Measurements from ENCODE around the gene TMC1. TPM values are rescaled to one million over a fixed set of nuclear protein-coding genes. Genes with fewer than 3 reads are reported as not detected.

Gene TMC1
- total RNA-seq, 1 donor from 2014 or later = not detected

DNA sequence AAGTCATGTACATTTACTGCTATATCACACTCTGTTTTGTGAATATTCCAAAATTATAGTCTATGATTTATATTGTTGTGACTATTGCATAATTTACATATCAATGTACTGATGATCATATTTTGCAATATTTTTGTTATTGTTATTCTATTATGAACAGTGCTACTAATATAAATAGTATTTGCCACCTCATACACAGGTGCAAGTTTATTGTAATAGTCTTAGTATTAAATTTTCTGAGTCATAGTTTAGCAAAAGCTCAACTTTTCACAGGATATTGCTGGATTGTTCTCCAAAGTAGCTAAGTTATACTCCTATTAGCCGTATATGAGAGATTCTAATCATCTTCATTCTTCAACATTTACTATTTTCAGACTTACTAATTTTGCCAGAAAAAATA is 124.7 kb downstream of the TMC1 start:
- no peak overlapping the region for H3K27ac Mint-ChIP-seq (ENCODE audit: unreplicated experiment)
- no peaks in the 10 kb centered on the region for H3K4me1 Mint-ChIP-seq (ENCODE audit: low read depth)
- H3K4me3 Mint-ChIP-seq (ENCODE audit: unreplicated experiment) = no peak overlapping the region
- no peaks in the 10 kb centered on the region for H3K36me3 Mint-ChIP-seq (ENCODE audit: low read depth)
- H3K9me3 Mint-ChIP-seq (ENCODE audit: low read depth) = no peaks in the 10 kb centered on the region
- DNase-seq (ENCODE audit: low spot score) = no peak
- TF ChIP-seq, protein P1, sequence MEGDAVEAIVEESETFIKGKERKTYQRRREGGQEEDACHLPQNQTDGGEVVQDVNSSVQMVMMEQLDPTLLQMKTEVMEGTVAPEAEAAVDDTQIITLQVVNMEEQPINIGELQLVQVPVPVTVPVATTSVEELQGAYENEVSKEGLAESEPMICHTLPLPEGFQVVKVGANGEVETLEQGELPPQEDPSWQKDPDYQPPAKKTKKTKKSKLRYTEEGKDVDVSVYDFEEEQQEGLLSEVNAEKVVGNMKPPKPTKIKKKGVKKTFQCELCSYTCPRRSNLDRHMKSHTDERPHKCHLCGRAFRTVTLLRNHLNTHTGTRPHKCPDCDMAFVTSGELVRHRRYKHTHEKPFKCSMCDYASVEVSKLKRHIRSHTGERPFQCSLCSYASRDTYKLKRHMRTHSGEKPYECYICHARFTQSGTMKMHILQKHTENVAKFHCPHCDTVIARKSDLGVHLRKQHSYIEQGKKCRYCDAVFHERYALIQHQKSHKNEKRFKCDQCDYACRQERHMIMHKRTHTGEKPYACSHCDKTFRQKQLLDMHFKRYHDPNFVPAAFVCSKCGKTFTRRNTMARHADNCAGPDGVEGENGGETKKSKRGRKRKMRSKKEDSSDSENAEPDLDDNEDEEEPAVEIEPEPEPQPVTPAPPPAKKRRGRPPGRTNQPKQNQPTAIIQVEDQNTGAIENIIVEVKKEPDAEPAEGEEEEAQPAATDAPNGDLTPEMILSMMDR (IDR thresholded peaks at IDR 0.05) = no peak
- H3K27me3 Mint-ChIP-seq (ENCODE audit: low read depth) = peaks cover 33% of the 10 kb centered on the region

DNA sequence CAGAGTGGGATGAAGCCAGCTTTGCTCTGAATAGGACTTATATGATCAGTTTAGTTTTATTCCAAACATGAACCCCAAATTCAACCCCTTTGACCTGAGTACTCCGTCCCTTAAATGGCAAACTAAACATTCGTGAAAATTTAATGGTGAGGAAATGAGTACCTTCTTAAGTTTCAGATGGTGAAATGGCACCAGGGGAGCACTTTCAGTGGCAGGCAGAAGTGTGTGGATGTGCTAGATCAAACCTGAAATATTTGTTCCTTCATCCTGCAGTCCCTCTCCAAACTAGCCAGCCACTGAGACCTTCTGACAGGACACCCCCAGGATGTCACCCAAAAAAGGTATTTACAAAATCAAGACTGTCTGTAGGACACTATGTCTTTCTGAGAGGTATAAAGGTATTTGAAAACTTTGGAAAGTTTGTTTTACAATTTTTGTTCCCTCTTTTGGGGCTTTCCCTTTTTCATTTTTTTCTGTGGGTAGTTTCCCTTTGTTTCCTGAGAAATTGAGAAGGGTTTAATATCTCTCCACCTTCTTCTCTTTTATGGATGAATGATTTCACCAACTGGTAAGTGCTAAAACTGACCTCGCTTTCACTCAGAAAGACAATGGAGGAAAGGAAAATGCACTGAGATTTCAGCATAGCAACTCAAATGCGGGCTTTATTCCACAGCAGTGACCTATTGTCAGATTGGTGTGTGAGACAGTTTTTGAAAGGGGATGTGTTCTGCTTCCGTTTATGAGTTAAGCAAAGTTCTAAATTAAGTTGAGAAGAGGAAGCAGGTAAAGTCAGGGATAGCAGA is 127.1 kb downstream of the TMC1 start:
- Mint-ChIP-seq H3K27ac (ENCODE audit: unreplicated experiment) (no peak overlapping the region), H3K27me3 (ENCODE audit: low read depth) (peaks cover 41% of the 10 kb centered on the region), H3K4me1 (ENCODE audit: low read depth) (no peaks in the 10 kb centered on the region), H3K4me3 (ENCODE audit: unreplicated experiment) (no peak overlapping the region), H3K9me3 (ENCODE audit: low read depth) (no peaks in the 10 kb centered on the region), H3K36me3 (ENCODE audit: low read depth) (no peaks in the 10 kb centered on the region)
- no peak for DNase-seq (ENCODE audit: low spot score)
- TF ChIP-seq, protein P1 (IDR thresholded peaks at IDR 0.05) = no peak

DNA sequence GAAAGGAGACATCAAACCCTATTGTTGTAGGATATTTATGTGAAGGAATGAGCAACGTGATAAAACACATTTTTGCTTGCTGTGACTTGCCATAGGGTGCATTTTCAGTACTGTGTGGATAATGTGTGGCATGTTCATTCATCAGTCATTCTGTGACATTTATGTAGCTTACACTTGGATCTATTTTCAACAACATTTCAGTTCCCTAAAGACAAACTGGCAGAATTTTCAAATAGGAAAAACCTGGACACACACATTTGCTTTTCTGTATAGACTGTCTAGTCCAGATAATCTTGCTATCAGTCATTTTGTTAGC is 127.7 kb downstream of the TMC1 start:
- H3K4me3 Mint-ChIP-seq (ENCODE audit: unreplicated experiment) = no peak overlapping the region
- no peaks in the 10 kb centered on the region for H3K4me1 Mint-ChIP-seq (ENCODE audit: low read depth)
- H3K9me3 Mint-ChIP-seq (ENCODE audit: low read depth) = no peaks in the 10 kb centered on the region
- no peak for DNase-seq (ENCODE audit: low spot score)
- H3K27ac Mint-ChIP-seq (ENCODE audit: unreplicated experiment) = no peak overlapping the region
- peaks cover 38% of the 10 kb centered on the region for H3K27me3 Mint-ChIP-seq (ENCODE audit: low read depth)
- no peaks in the 10 kb centered on the region for H3K36me3 Mint-ChIP-seq (ENCODE audit: low read depth)
- TF ChIP-seq, protein P1 (IDR thresholded peaks at IDR 0.05) = no peak

DNA sequence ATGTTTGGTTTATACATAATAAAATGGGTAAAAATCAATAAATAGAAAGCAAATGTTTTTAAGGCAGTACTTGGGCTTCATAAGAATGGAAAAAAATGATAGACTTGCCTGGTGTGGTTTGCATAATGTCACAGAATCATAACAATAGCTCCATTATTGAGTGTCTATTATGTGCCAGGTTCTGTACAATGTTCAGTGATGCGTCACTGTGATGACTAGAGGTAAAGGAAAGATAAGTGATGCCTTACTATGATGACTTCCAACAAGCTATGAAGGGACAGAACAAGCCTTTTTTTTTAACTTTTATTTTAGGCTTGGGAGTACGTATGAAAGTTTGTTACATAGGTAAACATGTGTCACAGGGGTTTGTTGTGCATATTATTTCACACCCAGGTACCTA is 128.8 kb downstream of the TMC1 start:
- Mint-ChIP-seq H3K36me3 (ENCODE audit: low read depth) (no peaks in the 10 kb centered on the region), H3K9me3 (ENCODE audit: low read depth) (no peaks in the 10 kb centered on the region), H3K27ac (ENCODE audit: unreplicated experiment) (no peak overlapping the region), H3K27me3 (ENCODE audit: low read depth) (peaks cover 38% of the 10 kb centered on the region), H3K4me3 (ENCODE audit: unreplicated experiment) (no peak overlapping the region), H3K4me1 (ENCODE audit: low read depth) (no peaks in the 10 kb centered on the region)
- TF ChIP-seq, protein P1 (IDR thresholded peaks at IDR 0.05) = no peak
- DNase-seq (ENCODE audit: low spot score) = no peak

DNA sequence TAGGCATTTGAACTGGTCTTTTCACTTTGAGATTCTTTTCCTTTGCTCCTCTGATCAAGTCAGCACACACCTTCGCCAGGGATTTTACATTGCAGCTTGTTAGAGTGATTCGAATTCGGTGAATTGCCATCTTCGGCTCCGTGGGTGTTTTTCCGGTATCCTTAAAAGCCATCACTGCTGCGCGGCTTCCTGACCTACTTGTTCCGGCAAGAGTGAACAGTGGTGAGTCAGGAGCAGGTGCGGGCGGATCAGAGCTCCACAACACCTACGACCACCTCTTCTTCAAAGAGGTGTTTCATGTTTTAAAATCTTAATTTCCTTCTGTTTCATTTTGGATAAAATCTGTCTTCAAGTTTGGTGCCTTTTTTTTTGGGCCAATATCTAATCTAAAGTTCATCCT is 134.6 kb downstream of the TMC1 start:
- no peak overlapping the region for H3K4me3 Mint-ChIP-seq (ENCODE audit: unreplicated experiment)
- TF ChIP-seq, protein P1 (IDR thresholded peaks at IDR 0.05) = no peak
- H3K9me3 Mint-ChIP-seq (ENCODE audit: low read depth) = no peaks in the 10 kb centered on the region
- no peaks in the 10 kb centered on the region for H3K36me3 Mint-ChIP-seq (ENCODE audit: low read depth)
- H3K4me1 Mint-ChIP-seq (ENCODE audit: low read depth) = no peaks in the 10 kb centered on the region
- no peak for DNase-seq (ENCODE audit: low spot score)
- H3K27me3 Mint-ChIP-seq (ENCODE audit: low read depth) = peaks cover 29% of the 10 kb centered on the region
- H3K27ac Mint-ChIP-seq (ENCODE audit: unreplicated experiment) = no peak overlapping the region

Measured in chondrocyte (in vitro differentiated cells).